Anterior cingulate cortex (tissue), 58 donors: ENCODE measurements around the gene PCBD2.
"Not testable (repeated sequence)": the region's sequence is repeated elsewhere in the genome, so short reads cannot be mapped to it uniquely, and the experiment has no call there.

Experiments
- DNase-seq, 58 donors: peaks; one replicate each; lab custom pipeline; 2025; lab: John Stamatoyannopoulos, UW

The PCBD2 gene

DNA sequence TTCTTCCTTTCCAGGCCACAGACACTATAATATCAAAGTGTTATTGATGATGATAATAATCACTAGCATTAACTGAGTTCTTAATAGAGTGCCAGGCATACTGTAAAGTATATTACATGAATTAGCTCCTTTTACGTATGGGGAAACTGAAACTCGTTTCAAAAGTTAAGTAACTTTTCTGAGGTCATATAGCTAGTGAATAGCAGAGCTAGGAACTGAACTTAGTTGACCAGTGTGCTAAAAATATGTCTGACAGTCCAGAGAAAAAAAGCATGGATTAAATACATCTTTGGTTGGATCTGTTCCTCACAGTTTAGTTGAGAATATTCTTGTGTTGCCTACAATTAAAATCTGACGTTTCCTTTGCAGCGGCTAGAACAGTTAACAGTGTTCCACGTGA is 44.4 kb downstream of the PCBD2 start:
- no peak for DNase-seq

DNA sequence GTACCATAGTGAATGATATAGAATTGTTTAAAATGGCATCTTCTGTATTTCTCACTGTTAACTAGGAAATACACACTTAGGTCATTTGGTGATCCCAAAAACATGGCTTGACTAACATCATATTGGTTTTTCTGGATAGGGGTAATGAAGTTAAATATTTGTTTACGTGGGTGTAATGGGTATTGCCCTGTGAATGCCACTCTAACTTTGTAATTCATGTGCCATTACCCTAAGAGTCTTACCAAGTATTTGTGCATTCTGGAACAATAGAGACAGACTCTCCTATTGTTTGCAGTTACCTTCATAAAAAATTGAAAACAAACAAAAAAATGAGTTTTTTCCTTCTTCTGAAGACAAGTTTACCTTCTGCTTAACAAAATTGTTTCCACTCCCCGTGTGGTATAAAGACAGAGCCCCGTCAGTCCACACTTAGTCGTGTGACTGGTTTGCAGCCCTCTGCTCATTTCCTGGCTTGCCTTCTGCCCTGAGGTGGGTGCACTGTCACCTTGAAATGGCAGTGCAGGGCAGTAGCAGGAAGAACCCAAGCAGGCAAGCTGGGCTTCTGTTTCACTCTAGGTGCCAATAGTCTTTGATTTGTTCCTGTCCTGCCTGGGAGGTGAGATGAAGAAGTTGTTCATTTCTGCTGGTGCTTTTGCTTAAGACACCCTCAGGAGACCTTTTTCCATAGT is 53.1 kb downstream of the PCBD2 start:
- no peak for DNase-seq

DNA sequence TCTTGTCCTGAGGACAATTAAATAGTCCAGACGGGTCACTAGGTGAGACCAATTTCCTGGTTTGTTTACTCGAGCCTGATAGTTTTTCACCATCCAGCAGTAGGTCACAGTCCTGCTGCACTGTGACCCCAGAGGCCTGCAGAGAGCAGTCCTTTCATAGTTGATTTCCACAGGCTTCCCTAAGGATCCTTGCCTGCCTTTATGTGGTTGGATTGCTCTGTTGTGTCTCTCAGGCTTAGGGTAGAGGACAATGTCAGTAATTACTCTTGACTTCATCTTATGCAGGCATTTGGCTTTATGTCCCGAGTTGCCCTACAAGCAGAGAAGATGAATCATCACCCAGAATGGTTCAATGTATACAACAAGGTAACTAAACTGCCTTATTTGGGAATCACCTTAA is 53.8 kb downstream of the PCBD2 start:
- DNase-seq = no peak

DNA sequence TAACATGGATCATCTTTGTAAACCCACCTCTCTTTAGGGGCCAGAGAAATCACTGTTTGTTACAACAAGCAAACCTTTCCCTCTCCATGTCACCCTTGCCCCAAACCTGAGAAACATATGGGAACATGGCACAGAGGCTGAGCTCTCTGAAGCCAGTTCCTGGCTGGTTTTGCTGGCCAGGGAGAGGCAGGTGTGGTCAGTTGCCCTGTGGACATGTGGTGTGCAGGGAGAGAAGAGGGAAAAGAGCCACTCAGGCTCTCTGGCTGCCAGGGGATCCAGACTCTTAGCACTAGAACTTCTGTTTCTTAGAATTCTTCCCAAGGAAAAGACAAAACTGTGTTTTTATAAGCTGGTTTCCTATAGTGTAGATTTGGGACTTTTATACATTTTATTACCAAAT is 58.2 kb downstream of the PCBD2 start:
- no peak for DNase-seq

DNA sequence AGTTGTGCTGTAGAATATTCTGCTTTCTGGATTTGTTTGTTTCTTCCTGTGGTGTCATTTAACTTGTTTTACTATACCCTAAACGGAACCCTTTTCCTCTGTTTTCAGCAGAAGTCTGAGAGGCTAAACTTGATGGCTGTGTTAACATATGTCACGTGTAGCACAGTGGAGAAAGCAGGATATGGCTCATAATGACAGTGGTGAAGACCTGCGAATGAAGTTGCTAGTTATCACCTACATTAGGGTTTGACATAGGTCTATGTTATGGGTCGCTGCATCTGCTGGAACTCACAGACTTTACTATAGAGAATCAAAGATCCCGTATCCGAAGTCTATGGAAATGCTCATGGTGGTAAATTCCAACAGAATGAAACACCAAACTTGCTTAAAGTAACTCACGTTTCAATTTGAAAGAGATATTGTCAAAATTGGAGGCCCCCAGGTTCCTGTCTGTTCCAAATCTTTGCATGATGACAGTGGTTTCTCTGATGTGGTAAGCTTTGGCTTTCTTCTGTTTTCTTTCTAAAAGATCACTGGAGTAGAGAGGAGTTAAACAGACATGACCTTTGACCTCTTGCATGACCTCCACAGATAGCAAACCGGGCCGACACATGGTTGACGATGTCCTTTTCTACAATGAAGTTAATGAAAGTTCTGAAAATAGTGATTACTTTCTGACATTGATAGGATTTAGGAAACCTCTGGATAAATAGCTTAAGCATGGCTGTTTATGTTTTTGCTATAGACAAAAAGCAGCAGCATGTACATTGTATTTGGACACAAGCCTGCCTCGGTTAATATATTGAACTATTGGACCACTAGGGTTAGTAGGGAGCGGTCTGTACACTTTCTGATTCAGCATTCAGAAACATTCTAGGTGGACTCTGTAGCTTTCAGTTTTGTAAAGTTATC is 59.7 kb downstream of the PCBD2 start:
- no peak for DNase-seq

DNA sequence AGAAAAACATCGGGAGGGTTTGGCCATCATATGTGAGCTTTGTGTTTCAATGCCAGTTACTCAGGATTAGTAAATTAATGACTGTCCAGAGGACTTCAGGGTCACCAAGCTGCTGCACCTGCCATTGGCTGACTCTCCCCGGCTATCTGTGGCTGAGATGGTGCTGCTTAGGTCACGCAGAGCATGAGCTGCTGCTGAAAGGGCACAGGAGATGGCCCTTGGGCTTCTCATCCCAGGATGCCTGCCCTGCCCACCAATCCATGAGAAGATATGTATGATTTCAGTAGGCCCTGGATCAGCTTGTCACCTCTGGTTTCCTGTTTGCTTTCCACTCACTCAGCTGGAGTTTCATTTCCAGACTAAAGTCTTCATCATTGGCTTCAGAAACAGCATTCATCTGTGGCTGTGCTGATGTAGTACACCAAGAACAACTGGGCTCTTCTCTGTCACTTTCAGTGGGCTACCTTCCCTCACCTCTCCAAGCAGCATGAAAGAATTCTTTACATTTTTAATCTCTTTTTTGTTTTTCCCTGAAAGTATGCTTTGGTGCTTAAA is 60.4 kb downstream of the PCBD2 start:
- DNase-seq = no peak

DNA sequence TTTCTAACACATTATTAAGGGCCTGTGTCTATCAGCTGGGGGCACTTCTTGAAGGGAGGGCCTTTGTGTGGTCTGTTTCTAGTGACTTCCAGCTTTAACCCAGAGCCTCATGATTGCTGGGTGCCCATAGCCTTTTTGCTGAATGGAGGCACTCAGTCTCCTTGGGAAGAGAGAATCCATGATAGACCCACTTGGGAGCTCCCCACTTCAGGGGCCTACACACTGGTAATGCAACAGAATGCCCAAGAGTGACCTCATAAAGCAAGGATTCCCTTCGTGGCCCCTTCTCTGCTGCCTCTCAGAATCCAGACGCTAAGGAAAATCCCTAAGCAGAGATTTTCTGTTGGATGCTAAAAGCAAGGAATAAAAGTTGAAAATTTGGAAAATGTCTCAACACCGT is 62.7 kb downstream of the PCBD2 start, which contains the start of gene CATSPER3:
TSS of gene CATSPER3 (plus strand) at position 301 of the 400 bp plus-strand sequence. CDS start at position 386, 85 bp downstream.
- no peak for DNase-seq

DNA sequence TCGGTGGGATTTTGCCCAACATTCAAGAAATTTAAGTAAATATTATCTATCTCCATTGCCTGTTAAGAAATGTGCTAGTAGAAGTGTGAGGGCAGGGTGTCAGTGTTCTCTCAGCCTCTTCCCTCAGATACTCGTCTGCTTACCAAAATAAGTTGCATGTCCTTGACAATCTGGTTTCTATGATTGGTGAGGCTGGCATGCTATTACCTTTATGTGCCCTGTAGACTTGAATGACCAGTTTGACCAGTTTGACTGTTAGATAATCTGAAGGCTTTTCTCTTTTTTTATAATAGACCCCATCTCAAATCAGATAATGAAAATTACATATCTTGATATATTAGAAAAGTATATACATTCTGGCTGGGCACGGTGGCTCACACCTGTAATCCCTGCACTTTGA is 63.1 kb downstream of the PCBD2 start:
- no peak for DNase-seq

DNA sequence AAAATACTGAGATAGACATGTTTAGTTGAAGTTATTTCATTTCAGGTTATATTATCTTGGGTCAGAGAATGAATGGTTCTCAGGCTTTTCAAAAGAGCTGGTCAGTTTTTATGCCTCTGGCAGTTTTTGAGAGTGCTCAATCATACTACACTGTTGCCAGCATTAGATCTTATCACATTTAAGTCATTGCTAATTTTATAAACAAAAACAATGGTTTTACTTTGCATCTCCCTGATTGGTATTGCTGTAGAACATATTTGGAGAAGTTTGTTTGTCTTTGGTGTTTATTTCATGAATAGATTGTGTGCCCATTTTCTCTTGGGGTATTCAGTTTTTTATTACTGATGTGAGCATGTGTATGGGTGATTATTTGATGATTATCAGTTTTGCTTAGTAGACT is 64.2 kb downstream of the PCBD2 start:
- no peak for DNase-seq

DNA sequence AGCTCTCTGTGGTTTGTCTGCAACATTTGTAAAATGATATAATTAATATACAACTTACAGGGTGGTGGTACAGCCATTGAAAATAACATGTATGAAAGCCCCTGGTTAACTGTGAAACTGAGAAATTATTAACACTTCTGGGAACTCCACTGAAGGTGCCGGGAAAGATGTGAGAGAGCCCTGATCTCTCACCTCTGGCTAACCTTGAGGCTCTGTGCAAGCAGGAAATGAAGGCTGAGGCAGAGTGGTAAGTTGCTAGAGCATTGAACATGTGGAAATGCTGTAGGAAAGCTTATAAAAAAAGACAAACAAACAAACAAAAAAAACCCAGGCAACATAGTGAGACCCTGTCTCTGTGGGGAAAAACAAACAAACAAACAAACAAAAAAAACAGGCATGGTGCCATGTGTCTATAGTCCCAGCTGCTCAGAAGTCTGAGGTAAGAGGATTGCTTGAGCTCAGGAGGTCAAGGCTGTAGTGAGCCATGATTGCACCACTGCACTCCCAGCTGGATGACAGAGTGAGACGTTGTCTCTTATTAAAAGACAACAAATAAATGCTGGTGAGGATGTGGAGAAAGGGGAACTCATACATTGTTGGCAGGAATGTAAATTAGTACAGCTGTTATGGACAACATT is 70.3 kb downstream of the PCBD2 start:
- DNase-seq = no peak

DNA sequence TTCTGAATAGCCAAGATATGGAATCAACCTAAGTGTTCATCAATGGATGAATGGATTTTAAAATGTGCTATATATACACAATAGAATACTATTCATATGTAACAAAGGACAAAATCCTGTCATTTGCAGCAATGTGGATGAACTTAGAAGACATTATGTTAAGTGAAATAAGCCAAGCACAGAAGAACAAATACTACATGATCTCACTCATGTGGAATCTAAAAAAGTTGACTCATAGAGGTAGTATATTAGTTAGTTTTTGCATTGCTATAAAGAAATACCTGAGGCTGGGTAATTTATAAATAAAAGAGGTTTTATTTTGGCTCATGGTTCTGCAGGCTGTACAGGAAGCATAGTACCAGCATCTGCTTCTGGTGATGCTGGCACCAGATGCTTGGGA is 70.9 kb downstream of the PCBD2 start:
- no peak for DNase-seq

DNA sequence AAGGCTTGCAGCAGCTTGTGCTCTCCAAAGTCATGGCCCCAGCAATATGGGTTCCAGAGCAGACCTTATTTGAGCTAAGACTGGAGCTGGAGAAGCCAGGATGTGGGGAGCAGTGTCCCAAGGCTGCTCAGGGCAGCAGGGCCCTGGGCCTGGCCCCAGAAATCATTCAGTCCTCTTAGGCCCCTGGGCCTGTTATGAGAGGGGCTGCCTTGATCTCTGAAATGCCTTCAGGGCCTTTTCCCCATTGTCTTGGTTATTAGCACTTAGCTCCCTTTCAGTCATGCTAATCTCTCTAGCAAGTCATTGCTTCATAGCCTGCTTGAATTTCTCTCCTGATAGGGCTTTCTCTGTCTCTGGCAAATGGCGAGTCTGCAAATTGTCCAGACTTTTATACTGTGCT is 71.9 kb downstream of the PCBD2 start:
- DNase-seq = no peak

DNA sequence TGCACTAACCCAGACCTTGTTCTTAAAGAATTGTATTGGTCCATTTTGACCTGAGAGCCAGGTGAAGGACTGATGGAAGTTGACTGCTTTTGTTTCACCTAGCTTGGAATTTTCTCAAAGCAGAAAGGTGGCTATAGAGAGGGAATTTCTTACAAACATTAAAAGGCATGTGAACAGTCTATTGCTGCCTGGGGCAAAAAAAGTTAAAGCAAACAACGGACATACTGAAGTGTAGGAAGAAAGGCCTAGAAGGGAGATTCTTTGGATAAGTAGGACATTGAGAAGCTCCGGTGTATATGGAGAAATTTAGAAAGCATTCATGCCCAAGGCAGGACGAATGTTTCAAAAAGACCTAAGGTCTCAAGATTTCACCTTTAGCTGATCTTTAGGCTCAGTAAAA is 74.5 kb downstream of the PCBD2 start:
- no peak for DNase-seq

DNA sequence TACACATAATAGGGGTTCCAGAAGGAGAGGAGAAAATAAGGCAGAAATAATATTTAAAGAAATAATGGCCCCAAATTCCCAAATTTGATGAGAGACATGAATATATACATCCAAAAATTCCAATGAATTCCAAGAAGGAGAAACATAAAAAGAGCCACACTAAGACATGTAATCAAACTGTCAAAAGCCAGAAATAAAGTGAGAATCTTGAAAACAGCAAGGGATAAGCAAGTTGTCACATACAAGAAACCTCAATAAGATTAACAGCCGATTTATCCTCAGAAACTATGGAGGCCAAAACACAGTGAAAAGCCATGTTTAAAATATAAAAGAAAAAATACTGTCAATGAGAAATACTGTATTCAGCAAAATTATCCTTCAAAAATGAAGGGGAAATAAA is 77.3 kb downstream of the PCBD2 start:
- no peak for DNase-seq

DNA sequence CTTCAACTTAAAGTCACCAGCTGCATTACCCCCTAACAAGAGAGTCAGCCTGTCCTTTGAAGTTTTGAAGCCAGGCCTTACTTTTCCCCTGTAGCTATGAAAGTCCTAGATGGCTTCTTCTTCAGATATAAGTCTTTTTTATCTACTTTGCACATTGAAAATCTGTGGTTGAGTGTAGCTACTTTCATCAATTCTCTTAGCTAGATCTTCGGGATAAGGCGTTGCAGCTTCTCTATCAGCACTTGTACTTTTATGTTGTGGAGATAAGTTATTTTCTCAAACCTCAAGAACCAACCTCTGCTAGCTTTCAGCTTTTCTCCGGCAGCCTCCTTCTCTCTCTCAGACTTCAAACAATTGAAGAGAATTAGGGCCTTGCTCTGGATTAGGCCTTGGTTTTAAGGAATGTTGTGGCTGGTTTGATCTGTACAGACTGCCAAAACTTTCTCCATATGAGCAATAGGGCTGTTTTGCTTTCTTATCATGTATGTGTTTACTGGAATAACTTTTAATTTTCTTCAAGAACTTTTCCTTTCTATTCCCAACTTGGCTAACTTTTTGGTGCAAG is 84.4 kb downstream of the PCBD2 start:
- DNase-seq = no peak

DNA sequence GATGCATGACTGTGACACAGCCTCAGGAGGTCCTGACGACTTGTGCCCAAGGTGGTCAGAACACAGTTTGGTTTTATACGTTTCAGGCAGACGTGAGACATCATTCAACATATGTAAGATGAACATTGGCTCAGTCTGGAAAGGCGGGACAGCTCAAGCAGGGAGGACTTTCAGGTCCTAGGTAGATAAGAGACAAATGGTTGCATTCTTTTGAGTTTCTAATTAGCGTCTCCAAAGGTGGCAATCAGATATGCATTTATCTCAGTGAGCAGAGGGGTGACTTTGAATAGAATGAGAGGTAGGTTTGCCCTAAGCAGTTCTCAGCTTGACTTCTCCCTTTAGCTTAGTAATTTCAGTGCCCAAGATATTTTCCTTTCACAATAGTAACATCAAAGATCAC is 85.3 kb downstream of the PCBD2 start:
- DNase-seq = not testable (repeated sequence)

DNA sequence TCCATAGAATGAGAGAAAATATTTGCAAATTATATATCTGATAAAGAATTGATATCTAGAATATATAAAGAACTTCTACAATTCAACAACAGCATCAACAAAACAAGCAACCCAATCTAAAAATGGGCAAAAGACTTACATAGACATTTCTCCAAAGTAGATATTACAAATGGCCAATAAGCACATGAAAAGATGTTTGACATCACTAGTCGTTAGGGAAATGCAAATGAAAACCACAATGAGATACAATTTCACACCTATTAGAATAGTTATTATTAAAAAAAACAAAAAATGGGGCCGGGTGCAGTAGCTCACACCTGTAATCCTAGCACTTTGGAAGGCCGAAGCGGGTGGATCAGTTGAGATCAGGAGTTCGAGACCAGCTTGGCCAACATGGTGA is 87.2 kb downstream of the PCBD2 start:
- no peak for DNase-seq

DNA sequence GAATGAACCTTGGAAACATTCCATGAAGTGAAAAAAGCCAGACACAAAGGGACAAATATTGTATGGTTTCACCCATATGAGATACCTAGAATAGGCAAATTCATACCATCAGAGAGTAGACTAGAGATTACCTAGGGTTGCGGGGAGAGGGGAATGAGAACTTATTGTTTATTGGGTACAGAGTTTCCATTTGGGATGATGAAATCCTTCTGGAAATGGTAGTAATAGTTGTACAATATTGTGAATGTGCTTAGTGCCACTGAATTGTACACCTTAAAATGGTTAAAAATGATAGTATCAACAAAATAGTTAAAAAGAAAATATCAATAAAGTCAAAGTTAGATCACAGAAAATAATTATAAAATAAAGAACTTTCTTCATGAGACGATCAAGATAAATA is 88.2 kb downstream of the PCBD2 start:
- no peak for DNase-seq

DNA sequence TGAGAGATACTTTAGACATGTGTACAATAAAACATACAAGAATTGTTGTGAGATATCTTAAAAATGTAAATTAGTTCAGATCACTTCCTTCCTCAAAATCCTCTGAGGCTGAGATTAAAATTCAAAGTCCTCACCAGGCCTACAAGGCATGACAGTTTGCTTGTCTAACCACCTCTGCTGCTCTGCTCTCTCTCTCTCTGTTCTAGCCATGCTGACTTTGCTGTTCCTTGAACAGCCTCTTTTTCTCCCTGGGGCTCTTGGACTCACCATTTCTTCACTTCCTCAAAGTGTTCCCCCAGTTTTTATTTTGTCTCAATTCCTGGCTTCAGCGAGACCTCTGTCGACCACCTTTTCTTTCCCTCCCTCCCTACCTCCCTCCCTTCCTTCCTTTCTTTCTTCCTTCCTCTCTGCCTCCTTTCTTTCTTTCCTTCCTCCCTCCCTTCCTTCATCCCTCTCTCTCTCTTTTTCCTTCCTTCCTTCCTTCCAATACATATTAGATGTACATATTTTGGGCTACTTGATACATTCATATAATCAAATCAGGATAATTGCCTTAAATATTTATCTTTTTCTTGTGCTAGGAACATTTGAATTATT is 89.7 kb downstream of the PCBD2 start:
- DNase-seq = no peak

DNA sequence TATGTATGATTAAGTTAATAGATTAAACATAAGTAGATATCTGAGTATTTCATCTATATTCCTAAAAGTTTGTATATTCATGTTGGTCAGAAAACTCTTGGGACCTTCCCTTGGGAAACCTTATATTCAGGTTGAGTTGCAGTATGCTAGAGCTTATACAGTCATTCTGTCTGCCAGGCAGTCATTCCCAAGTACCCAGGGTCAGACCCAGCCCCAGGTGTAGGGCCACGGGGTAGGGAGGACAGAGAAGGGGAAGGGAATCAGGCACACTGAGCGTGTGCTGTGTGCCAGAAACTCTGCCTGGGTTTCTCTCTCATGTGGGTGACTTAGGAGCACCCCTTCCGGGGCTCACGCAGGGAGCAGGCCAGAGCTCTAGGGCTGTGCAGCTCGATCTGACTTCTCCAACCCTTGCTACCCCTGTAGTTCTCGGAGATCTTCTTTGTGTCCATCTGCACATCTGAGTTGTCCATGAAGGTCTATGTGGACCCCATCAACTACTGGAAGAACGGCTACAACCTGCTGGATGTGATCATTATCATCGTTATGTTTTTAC is 91.0 kb downstream of the PCBD2 start:
- DNase-seq = no peak
